GM12878 (cell line): Measurements from ENCODE around the gene FETUB. TPM values are rescaled to one million over a fixed set of nuclear protein-coding genes. Genes with fewer than 3 reads are reported as not detected.

ENCODE experiments used
- BCL11A ChIP-seq: IDR thresholded peaks from 2 replicates; pipeline ENCODE4 v1.6.1; 2011; ENCODE audit warnings: low read depth, low read length
- FOS ChIP-seq: IDR thresholded peaks from 3 replicates; pipeline ENCODE4 v1.6.1; 2011; ENCODE audit warnings: borderline replicate concordance; ENCODE audit not compliant: insufficient read length; ENCODE audit errors: extremely low read depth
- JUND ChIP-seq: IDR thresholded peaks from 2 replicates; pipeline ENCODE4 v1.6.1; 2012; ENCODE audit warnings: low read depth, mild to moderate bottlenecking, low read length, improper control_type of control experiment, moderate library complexity
- NBN ChIP-seq: fragments of 450-650 bp; IDR thresholded peaks from 2 replicates; pipeline ENCODE4 v1.6.1; 2016
- NFYB ChIP-seq: IDR thresholded peaks from 2 replicates; pipeline ENCODE4 v1.6.1; 2011; ENCODE audit warnings: low read depth, mild to moderate bottlenecking, low read length, improper control_type of control experiment, moderate library complexity; ENCODE audit not compliant: insufficient read depth
- SMC3 ChIP-seq: IDR thresholded peaks from 2 replicates; pipeline ENCODE4 v1.6.1; 2011; ENCODE audit warnings: low read length, improper control_type of control experiment, borderline replicate concordance
- SREBF1 ChIP-seq: IDR thresholded peaks from 2 replicates; pipeline ENCODE4 v1.6.1; 2012; ENCODE audit warnings: mild to moderate bottlenecking, low read length
- ZNF217 ChIP-seq: fragments of 450-650 bp; IDR thresholded peaks from 2 replicates; pipeline ENCODE4 v1.6.1; 2017; ENCODE audit warnings: antibody characterized with exemption, mild to moderate bottlenecking
- ZNF384 ChIP-seq: IDR thresholded peaks from 2 replicates; pipeline ENCODE4 v1.6.1; 2012; ENCODE audit warnings: low read depth, mild to moderate bottlenecking, low read length, improper control_type of control experiment, borderline replicate concordance
- ZNF592 ChIP-seq: fragments of 450-650 bp; IDR thresholded peaks from 2 replicates; pipeline ENCODE4 v1.6.1; 2017; ENCODE audit warnings: mild to moderate bottlenecking, moderate library complexity
- polyA plus RNA-seq, 11 experiments: library from polyadenylated mRNA; depleted of rRNA in 4 of 11; unstranded in 6 of 11; stranded (reverse) in 5 of 11; fragments of >200 nt; fragmentation: Nextera tagmentation in 4 of 11; fragmentation: Illumina TruSeq in 1 of 11; extraction: Ambion mirVana in 4 of 11; extraction: Trizol in 1 of 11; gene quantifications; 1 replicate in 1 of 11; 2 replicates in 10 of 11; pipeline versions ENCODE4 v1.2.1 to v1.2.3, GENCODE V29; 2011 to 2016; ENCODE audit warnings: inconsistent platforms in 2 of 11, missing spikeins in 2 of 11, low read depth in 1 of 11
- total RNA-seq, 4 experiments: library from RNA; depleted of rRNA in 3 of 4; stranded (reverse); fragments of >200 nt in 3 of 4; fragmentation: Illumina TruSeq in 1 of 4; extraction: Trizol in 1 of 4; gene quantifications; 2 replicates each; pipeline versions ENCODE4 v1.2.1 to v1.2.3, GENCODE V29; 2013 to 2021
- TF ChIP-seq, protein P1 (sequence below): fragments of 450-650 bp; IDR thresholded peaks from 2 replicates; pipeline ENCODE4 v1.6.1; 2017; ENCODE audit warnings: antibody characterized with exemption, mild to moderate bottlenecking, moderate library complexity
- TF ChIP-seq, protein P2 (sequence below): fragments of 450-650 bp; IDR thresholded peaks from 2 replicates; pipeline ENCODE4 v1.6.1; 2017; ENCODE audit warnings: mild to moderate bottlenecking, moderate library complexity

Gene FETUB
- total and polyA plus RNA-seq, 10 of the 15 experiments (the other 5 are each of a cell fraction or from before 2014, with no cell fraction given): not detected

DNA sequence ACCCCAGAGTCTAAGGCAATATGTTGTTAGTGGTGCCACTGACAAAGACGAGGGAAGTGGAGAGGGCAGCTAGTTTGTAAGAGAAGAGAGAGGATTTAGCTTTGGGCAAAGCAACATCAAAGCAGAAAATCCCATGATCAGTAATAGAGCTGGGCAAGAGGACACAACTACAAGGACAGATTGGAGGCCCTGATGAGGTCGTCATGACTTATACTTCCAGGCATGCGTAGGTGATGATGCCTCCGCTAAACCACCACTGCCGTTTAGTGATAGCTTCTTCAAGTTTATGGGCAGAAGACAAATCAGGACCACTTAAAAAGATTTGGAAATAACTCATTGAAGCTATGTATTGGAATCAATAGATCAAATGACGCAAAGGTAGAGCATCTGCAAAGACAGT lies 28.2 kb downstream of the FETUB start (continued):
- TF ChIP-seq, protein P1, sequence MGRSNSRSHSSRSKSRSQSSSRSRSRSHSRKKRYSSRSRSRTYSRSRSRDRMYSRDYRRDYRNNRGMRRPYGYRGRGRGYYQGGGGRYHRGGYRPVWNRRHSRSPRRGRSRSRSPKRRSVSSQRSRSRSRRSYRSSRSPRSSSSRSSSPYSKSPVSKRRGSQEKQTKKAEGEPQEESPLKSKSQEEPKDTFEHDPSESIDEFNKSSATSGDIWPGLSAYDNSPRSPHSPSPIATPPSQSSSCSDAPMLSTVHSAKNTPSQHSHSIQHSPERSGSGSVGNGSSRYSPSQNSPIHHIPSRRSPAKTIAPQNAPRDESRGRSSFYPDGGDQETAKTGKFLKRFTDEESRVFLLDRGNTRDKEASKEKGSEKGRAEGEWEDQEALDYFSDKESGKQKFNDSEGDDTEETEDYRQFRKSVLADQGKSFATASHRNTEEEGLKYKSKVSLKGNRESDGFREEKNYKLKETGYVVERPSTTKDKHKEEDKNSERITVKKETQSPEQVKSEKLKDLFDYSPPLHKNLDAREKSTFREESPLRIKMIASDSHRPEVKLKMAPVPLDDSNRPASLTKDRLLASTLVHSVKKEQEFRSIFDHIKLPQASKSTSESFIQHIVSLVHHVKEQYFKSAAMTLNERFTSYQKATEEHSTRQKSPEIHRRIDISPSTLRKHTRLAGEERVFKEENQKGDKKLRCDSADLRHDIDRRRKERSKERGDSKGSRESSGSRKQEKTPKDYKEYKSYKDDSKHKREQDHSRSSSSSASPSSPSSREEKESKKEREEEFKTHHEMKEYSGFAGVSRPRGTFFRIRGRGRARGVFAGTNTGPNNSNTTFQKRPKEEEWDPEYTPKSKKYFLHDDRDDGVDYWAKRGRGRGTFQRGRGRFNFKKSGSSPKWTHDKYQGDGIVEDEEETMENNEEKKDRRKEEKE: no peak
- no peak for TF ChIP-seq ZNF217
- no peak for TF ChIP-seq ZNF384
- TF ChIP-seq SMC3: no peak
- TF ChIP-seq, protein P2, sequence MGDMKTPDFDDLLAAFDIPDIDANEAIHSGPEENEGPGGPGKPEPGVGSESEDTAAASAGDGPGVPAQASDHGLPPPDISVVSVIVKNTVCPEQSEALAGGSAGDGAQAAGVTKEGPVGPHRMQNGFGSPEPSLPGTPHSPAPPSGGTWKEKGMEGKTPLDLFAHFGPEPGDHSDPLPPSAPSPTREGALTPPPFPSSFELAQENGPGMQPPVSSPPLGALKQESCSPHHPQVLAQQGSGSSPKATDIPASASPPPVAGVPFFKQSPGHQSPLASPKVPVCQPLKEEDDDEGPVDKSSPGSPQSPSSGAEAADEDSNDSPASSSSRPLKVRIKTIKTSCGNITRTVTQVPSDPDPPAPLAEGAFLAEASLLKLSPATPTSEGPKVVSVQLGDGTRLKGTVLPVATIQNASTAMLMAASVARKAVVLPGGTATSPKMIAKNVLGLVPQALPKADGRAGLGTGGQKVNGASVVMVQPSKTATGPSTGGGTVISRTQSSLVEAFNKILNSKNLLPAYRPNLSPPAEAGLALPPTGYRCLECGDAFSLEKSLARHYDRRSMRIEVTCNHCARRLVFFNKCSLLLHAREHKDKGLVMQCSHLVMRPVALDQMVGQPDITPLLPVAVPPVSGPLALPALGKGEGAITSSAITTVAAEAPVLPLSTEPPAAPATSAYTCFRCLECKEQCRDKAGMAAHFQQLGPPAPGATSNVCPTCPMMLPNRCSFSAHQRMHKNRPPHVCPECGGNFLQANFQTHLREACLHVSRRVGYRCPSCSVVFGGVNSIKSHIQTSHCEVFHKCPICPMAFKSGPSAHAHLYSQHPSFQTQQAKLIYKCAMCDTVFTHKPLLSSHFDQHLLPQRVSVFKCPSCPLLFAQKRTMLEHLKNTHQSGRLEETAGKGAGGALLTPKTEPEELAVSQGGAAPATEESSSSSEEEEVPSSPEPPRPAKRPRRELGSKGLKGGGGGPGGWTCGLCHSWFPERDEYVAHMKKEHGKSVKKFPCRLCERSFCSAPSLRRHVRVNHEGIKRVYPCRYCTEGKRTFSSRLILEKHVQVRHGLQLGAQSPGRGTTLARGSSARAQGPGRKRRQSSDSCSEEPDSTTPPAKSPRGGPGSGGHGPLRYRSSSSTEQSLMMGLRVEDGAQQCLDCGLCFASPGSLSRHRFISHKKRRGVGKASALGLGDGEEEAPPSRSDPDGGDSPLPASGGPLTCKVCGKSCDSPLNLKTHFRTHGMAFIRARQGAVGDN: no peak
- no peak for TF ChIP-seq ZNF592
- no peak for TF ChIP-seq NFYB
- no peak for TF ChIP-seq JUND
- no peak for TF ChIP-seq FOS
- TF ChIP-seq SREBF1: no peak
- no peak for TF ChIP-seq NBN
- no peak for TF ChIP-seq BCL11A
